Liver (tissue), 9 donors: ENCODE measurements around the gene TLE2. TPM values are rescaled to one million over a fixed set of nuclear protein-coding genes. Genes with fewer than 3 reads are reported as not detected.

Experiments used
- DNase-seq: peaks from one replicate; pipeline ENCODE4 v3.0.0-alpha.2; 2017; ENCODE audit warnings: low spot score
- H3K27ac ChIP-seq, 2 donors: one replicate each; pipeline ENCODE4 v1.7.0; 2013; ENCODE audit warnings: inconsistent platforms in 2 of 2, low read length in 2 of 2, control low read depth in 1 of 2, low read depth in 1 of 2, mild to moderate bottlenecking in 1 of 2
- H3K27me3 ChIP-seq, 4 donors: one replicate each; pipeline versions ENCODE4 v1.6.1 to v1.7.0; 2013; ENCODE audit warnings: low read length in 3 of 4, inconsistent platforms in 1 of 4, mild to moderate bottlenecking in 1 of 4, moderate library complexity in 1 of 4; ENCODE audit not compliant: control insufficient read depth in 4 of 4, insufficient read depth in 4 of 4
- H3K36me3 ChIP-seq, 4 donors: one replicate each; pipeline versions ENCODE4 v1.6.1 to v1.7.0; 2013; ENCODE audit warnings: low read length in 3 of 4, mild to moderate bottlenecking in 3 of 4, low read depth in 1 of 4, moderate library complexity in 1 of 4; ENCODE audit not compliant: control insufficient read depth in 4 of 4, insufficient read depth in 3 of 4
- H3K4me1 ChIP-seq, 4 donors: one replicate each; pipeline versions ENCODE4 v1.6.1 to v1.7.0; 2013; ENCODE audit warnings: low read length in 3 of 4, mild to moderate bottlenecking in 3 of 4, moderate library complexity in 1 of 4; ENCODE audit not compliant: control insufficient read depth in 4 of 4, insufficient read depth in 4 of 4
- H3K4me3 ChIP-seq, 3 donors: one replicate each; pipeline versions ENCODE4 v1.6.1 to v1.7.0; 2013; ENCODE audit warnings: low read length in 3 of 3, control low read depth in 1 of 3, low read depth in 1 of 3, mild to moderate bottlenecking in 1 of 3
- H3K9ac ChIP-seq, 2 donors: one replicate each; pipeline ENCODE4 v1.7.0; 2013; ENCODE audit warnings: low read length in 2 of 2, mild to moderate bottlenecking in 2 of 2, moderate library complexity in 2 of 2, control low read depth in 1 of 2, low read depth in 1 of 2
- H3K9me3 ChIP-seq, 4 donors: one replicate each; pipeline versions ENCODE4 v1.6.1 to v1.7.0; 2013; ENCODE audit warnings: low read length in 3 of 4; ENCODE audit not compliant: control insufficient read depth in 4 of 4
- FOXA1 ChIP-seq: IDR thresholded peaks from 2 replicates; pipeline ENCODE4 v1.6.1; 2016; ENCODE audit warnings: antibody characterized with exemption
- GABPA ChIP-seq, 2 donors: IDR thresholded peaks in 1 of 2; conservative IDR thresholded peaks in 1 of 2; 2 replicates each; pipeline ENCODE4 v1.6.1; 2016; ENCODE audit warnings: antibody characterized with exemption in 2 of 2, mild to moderate bottlenecking in 1 of 2, moderate library complexity in 1 of 2
- HNF4A ChIP-seq, 2 donors: conservative IDR thresholded peaks; 2 replicates each; pipeline ENCODE4 v1.6.1; 2016; ENCODE audit warnings: antibody characterized with exemption in 2 of 2, mild to moderate bottlenecking in 2 of 2
- JUND ChIP-seq, 2 donors: IDR thresholded peaks; 2 replicates each; pipeline ENCODE4 v1.6.1; 2016; ENCODE audit warnings: antibody characterized with exemption in 2 of 2
- NR2F2 ChIP-seq: IDR thresholded peaks from 2 replicates; pipeline ENCODE4 v1.6.1; 2016; ENCODE audit warnings: antibody characterized with exemption
- RAD21 ChIP-seq, 2 donors: IDR thresholded peaks; 2 replicates each; pipeline ENCODE4 v1.6.1; 2016; ENCODE audit warnings: antibody characterized with exemption in 2 of 2, mild to moderate bottlenecking in 2 of 2
- SP1 ChIP-seq: IDR thresholded peaks from 2 replicates; pipeline ENCODE4 v1.6.1; 2018; ENCODE audit warnings: antibody characterized with exemption, mild to moderate bottlenecking
- TAF1 ChIP-seq: conservative IDR thresholded peaks from 2 replicates; pipeline ENCODE4 v1.6.1; 2016; ENCODE audit warnings: antibody characterized with exemption, mild to moderate bottlenecking
- YY1 ChIP-seq: IDR thresholded peaks from 2 replicates; pipeline ENCODE4 v1.6.1; 2016; ENCODE audit warnings: antibody characterized with exemption, mild to moderate bottlenecking
- WGBS: extraction: QIAGEN DNeasy Blood & Tissue Kit; methylation state at CpG from one replicate; pipeline ENCODE4 v1.1.7; 2013; 5-methylcytosine and 5-hydroxymethylcytosine counted together
- polyA plus RNA-seq, 2 donors: library from polyadenylated mRNA; stranded (reverse) in 1 of 2; unstranded in 1 of 2; fragments of 200-250 nt in 1 of 2; fragments of >200 nt in 1 of 2; fragmentation: Nextera tagmentation in 1 of 2; extraction: Ambion mirVana in 1 of 2; gene quantifications; one replicate each; pipeline versions ENCODE4 v1.2.1 to v1.2.3, GENCODE V29; 2013 to 2015
- total RNA-seq, 2 donors: library from RNA; depleted of rRNA; stranded (reverse); fragments of >200 nt; gene quantifications; one replicate each; pipeline ENCODE4 v1.2.3, GENCODE V29; 2014
- TF ChIP-seq, protein P1 (sequence below): fragments of 150-350 bp; IDR thresholded peaks from 2 replicates; pipeline ENCODE4 v1.5.1; 2017; ENCODE audit warnings: improper control_type of control experiment, low read depth, low read length; ENCODE audit not compliant: missing input control
- TF ChIP-seq, protein P2 (sequence below): IDR thresholded peaks from 2 replicates; pipeline ENCODE4 v1.6.1; 2016; ENCODE audit warnings: antibody characterized with exemption, mild to moderate bottlenecking
- TF ChIP-seq, protein P3 (sequence below): IDR thresholded peaks from 2 replicates; pipeline ENCODE4 v1.6.1; 2016; ENCODE audit warnings: antibody characterized with exemption
- TF ChIP-seq, protein P4 (sequence below): IDR thresholded peaks from 2 replicates; pipeline ENCODE4 v1.6.1; 2016; ENCODE audit warnings: antibody characterized with exemption
- donor health status: healthy.
- donor health status: healthy.
- donor health status: healthy.
- donor health status: healthy.
- donor health status: healthy.

Gene TLE2
- total and polyA plus RNA-seq, 4 donors, result 3.6 to 9.3 (median 5.8) TPM

DNA sequence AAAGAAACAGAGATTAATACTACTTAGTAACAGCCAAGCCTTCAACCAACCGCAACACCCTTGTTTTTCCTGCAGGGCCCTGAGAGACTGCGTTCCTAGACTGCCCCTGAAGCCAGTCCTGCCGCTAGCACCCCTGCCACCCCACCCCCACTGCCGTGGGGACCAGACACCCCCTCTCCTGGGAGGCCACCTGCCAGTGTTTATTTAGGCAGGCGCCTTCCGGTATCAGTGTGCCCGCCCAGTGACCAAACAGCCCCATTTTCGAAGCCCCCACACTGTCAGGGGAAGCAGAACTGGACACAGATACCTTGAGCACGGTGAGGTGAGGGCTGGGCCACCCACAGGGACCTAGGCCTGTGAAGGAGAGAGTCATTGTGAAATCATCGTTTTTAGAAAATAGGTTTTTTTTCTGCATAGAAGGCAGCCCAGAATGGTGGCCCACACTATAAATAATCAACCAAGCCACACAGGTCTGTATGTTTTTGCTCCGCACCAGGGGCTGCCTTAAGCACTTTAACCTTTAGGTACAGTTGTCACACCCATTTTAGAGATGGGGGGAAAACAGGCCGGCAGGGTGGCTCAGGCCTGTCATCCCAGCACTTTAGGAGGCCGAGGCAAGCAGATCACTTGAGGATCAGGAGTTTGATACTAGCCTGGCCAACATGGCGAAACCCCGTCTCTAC lies 36.7 kb upstream of the TLE2 start:
- H3K27me3 ChIP-seq, result no peaks in the 10 kb centered on the region
- 58% methylated on average over 15 of the region's 15 CpGs for WGBS
- no peak overlapping the region for H3K9ac ChIP-seq
- no peak for DNase-seq
- H3K4me1 ChIP-seq, result peaks cover 0 to 10% (median 4%) of the 10 kb centered on the region in 4 donors
- no peak overlapping the region for H3K4me3 ChIP-seq
- peak overlapping the region in 1 of 2 donors; percentile 13 for H3K27ac ChIP-seq
- TF ChIP-seq TAF1 (no peak), RAD21 (IDR thresholded peaks at IDR 0.05) (no peak), JUND (IDR thresholded peaks at IDR 0.05) (no peak), SP1 (no peak), GABPA (IDR thresholded peaks at IDR 0.05 in 1 of 2, conservative IDR thresholded peaks at IDR 0.05 in 1 of 2) (no peak), YY1 (no peak), NR2F2 (no peak), FOXA1 (no peak)
- TF ChIP-seq, protein P1, sequence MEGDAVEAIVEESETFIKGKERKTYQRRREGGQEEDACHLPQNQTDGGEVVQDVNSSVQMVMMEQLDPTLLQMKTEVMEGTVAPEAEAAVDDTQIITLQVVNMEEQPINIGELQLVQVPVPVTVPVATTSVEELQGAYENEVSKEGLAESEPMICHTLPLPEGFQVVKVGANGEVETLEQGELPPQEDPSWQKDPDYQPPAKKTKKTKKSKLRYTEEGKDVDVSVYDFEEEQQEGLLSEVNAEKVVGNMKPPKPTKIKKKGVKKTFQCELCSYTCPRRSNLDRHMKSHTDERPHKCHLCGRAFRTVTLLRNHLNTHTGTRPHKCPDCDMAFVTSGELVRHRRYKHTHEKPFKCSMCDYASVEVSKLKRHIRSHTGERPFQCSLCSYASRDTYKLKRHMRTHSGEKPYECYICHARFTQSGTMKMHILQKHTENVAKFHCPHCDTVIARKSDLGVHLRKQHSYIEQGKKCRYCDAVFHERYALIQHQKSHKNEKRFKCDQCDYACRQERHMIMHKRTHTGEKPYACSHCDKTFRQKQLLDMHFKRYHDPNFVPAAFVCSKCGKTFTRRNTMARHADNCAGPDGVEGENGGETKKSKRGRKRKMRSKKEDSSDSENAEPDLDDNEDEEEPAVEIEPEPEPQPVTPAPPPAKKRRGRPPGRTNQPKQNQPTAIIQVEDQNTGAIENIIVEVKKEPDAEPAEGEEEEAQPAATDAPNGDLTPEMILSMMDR, result no peak
- TF ChIP-seq, protein P2, sequence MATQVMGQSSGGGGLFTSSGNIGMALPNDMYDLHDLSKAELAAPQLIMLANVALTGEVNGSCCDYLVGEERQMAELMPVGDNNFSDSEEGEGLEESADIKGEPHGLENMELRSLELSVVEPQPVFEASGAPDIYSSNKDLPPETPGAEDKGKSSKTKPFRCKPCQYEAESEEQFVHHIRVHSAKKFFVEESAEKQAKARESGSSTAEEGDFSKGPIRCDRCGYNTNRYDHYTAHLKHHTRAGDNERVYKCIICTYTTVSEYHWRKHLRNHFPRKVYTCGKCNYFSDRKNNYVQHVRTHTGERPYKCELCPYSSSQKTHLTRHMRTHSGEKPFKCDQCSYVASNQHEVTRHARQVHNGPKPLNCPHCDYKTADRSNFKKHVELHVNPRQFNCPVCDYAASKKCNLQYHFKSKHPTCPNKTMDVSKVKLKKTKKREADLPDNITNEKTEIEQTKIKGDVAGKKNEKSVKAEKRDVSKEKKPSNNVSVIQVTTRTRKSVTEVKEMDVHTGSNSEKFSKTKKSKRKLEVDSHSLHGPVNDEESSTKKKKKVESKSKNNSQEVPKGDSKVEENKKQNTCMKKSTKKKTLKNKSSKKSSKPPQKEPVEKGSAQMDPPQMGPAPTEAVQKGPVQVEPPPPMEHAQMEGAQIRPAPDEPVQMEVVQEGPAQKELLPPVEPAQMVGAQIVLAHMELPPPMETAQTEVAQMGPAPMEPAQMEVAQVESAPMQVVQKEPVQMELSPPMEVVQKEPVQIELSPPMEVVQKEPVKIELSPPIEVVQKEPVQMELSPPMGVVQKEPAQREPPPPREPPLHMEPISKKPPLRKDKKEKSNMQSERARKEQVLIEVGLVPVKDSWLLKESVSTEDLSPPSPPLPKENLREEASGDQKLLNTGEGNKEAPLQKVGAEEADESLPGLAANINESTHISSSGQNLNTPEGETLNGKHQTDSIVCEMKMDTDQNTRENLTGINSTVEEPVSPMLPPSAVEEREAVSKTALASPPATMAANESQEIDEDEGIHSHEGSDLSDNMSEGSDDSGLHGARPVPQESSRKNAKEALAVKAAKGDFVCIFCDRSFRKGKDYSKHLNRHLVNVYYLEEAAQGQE, result no peak
- TF ChIP-seq, protein P3, sequence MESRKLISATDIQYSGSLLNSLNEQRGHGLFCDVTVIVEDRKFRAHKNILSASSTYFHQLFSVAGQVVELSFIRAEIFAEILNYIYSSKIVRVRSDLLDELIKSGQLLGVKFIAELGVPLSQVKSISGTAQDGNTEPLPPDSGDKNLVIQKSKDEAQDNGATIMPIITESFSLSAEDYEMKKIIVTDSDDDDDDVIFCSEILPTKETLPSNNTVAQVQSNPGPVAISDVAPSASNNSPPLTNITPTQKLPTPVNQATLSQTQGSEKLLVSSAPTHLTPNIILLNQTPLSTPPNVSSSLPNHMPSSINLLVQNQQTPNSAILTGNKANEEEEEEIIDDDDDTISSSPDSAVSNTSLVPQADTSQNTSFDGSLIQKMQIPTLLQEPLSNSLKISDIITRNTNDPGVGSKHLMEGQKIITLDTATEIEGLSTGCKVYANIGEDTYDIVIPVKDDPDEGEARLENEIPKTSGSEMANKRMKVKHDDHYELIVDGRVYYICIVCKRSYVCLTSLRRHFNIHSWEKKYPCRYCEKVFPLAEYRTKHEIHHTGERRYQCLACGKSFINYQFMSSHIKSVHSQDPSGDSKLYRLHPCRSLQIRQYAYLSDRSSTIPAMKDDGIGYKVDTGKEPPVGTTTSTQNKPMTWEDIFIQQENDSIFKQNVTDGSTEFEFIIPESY, result no peak
- H3K9me3 ChIP-seq, result no peaks in the 10 kb centered on the region
- H3K36me3 ChIP-seq, result no peaks in the 10 kb centered on the region

DNA sequence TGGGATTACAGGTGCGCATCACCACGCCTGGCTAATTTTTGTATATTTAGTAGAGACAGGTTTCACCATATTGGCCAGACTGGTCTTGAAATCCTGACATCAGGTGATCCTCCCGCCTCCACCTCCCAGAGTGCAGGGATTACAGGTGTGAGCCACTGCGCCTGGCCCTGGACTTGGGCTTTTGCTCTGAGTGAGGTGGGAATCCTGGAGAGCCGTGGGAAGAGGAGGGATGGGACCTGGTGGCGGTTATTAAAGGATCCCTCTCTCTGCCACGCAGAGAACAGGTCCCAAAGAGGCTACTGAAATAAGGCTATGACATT lies 34.9 kb upstream of the TLE2 start:
- 98% methylated on average over 7 of the region's 7 CpGs for WGBS
- TF ChIP-seq HNF4A (conservative IDR thresholded peaks at IDR 0.05) (no peak), GABPA (IDR thresholded peaks at IDR 0.05 in 1 of 2, conservative IDR thresholded peaks at IDR 0.05 in 1 of 2) (no peak)
- TF ChIP-seq, protein P4, sequence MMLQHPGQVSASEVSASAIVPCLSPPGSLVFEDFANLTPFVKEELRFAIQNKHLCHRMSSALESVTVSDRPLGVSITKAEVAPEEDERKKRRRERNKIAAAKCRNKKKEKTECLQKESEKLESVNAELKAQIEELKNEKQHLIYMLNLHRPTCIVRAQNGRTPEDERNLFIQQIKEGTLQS, result no peak
- TF ChIP-seq, protein P1, result no peak
- Histone ChIP-seq H3K4me3 (no peak overlapping the region), H3K4me1 (peaks cover 0 to 13% (median 6%) of the 10 kb centered on the region in 4 donors), H3K9me3 (no peaks in the 10 kb centered on the region), H3K27me3 (no peaks in the 10 kb centered on the region), H3K27ac (no peak overlapping the region), H3K9ac (no peak overlapping the region), H3K36me3 (peaks cover 0 to 6% (median 4%) of the 10 kb centered on the region in 4 donors)
- no peak for DNase-seq
